Posterior vena cava (tissue), 2 donors: ENCODE results near the gene STON1. TPM values are rescaled to one million over a fixed set of nuclear protein-coding genes. Genes with fewer than 3 reads are reported as not detected.
"Not testable (repeated sequence)": the region's sequence is repeated elsewhere in the genome, so short reads cannot be mapped to it uniquely, and the experiment has no call there.

Experiments
- DNase-seq: peaks from one replicate; pipeline ENCODE4 v3.0.0-alpha.2; 2020; ENCODE audit warnings: low spot score
- intact Hi-C, 2 donors: fragments of 100-400 bp; cut with DNase I; formaldehyde crosslinking; loops; one replicate each; pipeline versions ENCODE4 v1.14.1 to v1.14.2; 2022 to 2023
- total RNA-seq, 2 donors: library from RNA; stranded (reverse); fragmentation: NEBNext Ultra II Directional; extraction: Animal tissue kit (Norgen Biotek cat#: 25700); gene quantifications; one replicate each; pipeline ENCODE4 v1.2.1, GENCODE V29; 2021
- donor health status: DM: yes; HTN: yes; CAD: no.
- donor health status: DM: yes; HTN: yes; CAD: no.

Gene STON1
- total RNA-seq, 2 donors from 2014 or later: 44.7 to 47.9 TPM

GRCh38 chr2:48525269-48525943 is 4.5 kb upstream of the STON1 start:
- DNase-seq: no peak
- intact Hi-C loops: loop anchor here in 1 of 2 donors (10.0 kb wide), 1 partner anchor 59 kb away; no protein-coding TSS in a partner anchor

- intact Hi-C loops: loop anchor here in 1 of 2 donors (10.0 kb wide), 1 partner anchor 57 kb away; no protein-coding TSS in a partner anchor
- DNase-seq: no peak
Measured at GRCh38 chr2:48527226-48527885, 2.6 kb upstream of the STON1 start.

- intact Hi-C loops: loop anchor here in 1 of 2 donors (10.0 kb wide), 1 partner anchor 56 kb away; no protein-coding TSS in a partner anchor
- DNase-seq: no peak
Measured at GRCh38 chr2:48528431-48528830, 1.5 kb upstream of the STON1 start.

GRCh38 chr2:48529194-48529593 is 760 bp upstream of the STON1 start:
- no peak for DNase-seq
- intact Hi-C loops: loop anchor here in 1 of 2 donors (10.0 kb wide), 1 partner anchor 56 kb away; no protein-coding TSS in a partner anchor

- no peak for DNase-seq
- intact Hi-C loops: loop anchor here in 1 of 2 donors (10.0 kb wide), 1 partner anchor 55 kb away; no protein-coding TSS in a partner anchor
Measured at GRCh38 chr2:48529676-48530032, 300 bp upstream of the STON1 start.

GRCh38 chr2:48531141-48531648 is 1.2 kb downstream of the STON1 start:
- intact Hi-C loops: no loop called here

GRCh38 chr2:48532174-48532573 is 2.2 kb downstream of the STON1 start:
- intact Hi-C loops: no loop called here
- DNase-seq: no peak

More at GRCh38 chr2:48531141-48531648, 1.2 kb downstream of the STON1 start:
- no peak for DNase-seq

- intact Hi-C loops: no loop called here
- DNase-seq: no peak
Measured at GRCh38 chr2:48532824-48533223, 2.9 kb downstream of the STON1 start.

- intact Hi-C loops: no loop called here
- DNase-seq: no peak
Measured at GRCh38 chr2:48534781-48535180, 4.8 kb downstream of the STON1 start.

- intact Hi-C loops: no loop called here
- DNase-seq: no peak
Measured at GRCh38 chr2:48540237-48540935, 10.4 kb downstream of the STON1 start.

- no peak for DNase-seq
- intact Hi-C loops: no loop called here
Measured at GRCh38 chr2:48541666-48542389, 11.9 kb downstream of the STON1 start.

GRCh38 chr2:48543895-48544294 is 13.9 kb downstream of the STON1 start:
- intact Hi-C loops: no loop called here
- no peak for DNase-seq

- no peak for DNase-seq
- intact Hi-C loops: loop anchor here in 1 of 2 donors (5.0 kb wide), 1 partner anchor 912 kb away; no protein-coding TSS in a partner anchor
Measured at GRCh38 chr2:48545244-48545643, 15.3 kb downstream of the STON1 start.

GRCh38 chr2:48548840-48549239 is 18.9 kb downstream of the STON1 start:
- intact Hi-C loops: loop anchor here in 1 of 2 donors (5.0 kb wide), 1 partner anchor 908 kb away; no protein-coding TSS in a partner anchor
- no peak for DNase-seq

- intact Hi-C loops: loop anchor here in 1 of 2 donors (5.0 kb wide), 1 partner anchor 907 kb away; no protein-coding TSS in a partner anchor
- DNase-seq: no peak
Measured at GRCh38 chr2:48549972-48550371, 20.0 kb downstream of the STON1 start.

GRCh38 chr2:48551548-48551947 is 21.6 kb downstream of the STON1 start:
- DNase-seq: no peak
- intact Hi-C loops: no loop called here

- intact Hi-C loops, DNase-seq: not testable (repeated sequence)
Measured at GRCh38 chr2:48555071-48555470, 25.1 kb downstream of the STON1 start.

GRCh38 chr2:48558456-48558855 is 28.5 kb downstream of the STON1 start:
- DNase-seq: no peak
- intact Hi-C loops: no loop called here
